ENCODE data around the gene C1orf115. TPM values are rescaled to one million over a fixed set of nuclear protein-coding genes. Genes with fewer than 3 reads are reported as not detected.

The C1orf115 gene
- polyA plus RNA-seq, 3 donors = 0.47 to 3.1 (median 1.9) TPM

GRCh38 chr1:220742520-220742919 lies 52.4 kb downstream of the C1orf115 start:
- Histone ChIP-seq H3K9me3 (replicated peaks in 1 of 2; ENCODE audit: control insufficient read depth in 1 of 2, insufficient read depth in 1 of 2, low read length in 2 of 2) (no peaks in the 10 kb centered on the region), H3K27me3 (ENCODE audit: control insufficient read depth in 2 of 2, insufficient read depth in 2 of 2, low read length in 2 of 2) (peaks cover 2 to 11% of the 10 kb centered on the region in 2 donors), H2AFZ (ENCODE audit: insufficient read depth, low read depth, low read length, poor library complexity, severe bottlenecking) (no peak overlapping the region), H3K9ac (ENCODE audit: insufficient read depth, low read length, poor library complexity, severe bottlenecking) (no peak overlapping the region), H3K4me3 (replicated peaks in 1 of 3; ENCODE audit: low read depth in 2 of 3, low read length in 3 of 3) (no peak overlapping the region), H3K4me2 (replicated peaks; ENCODE audit: extremely low read depth, low read length, poor library complexity, severe bottlenecking) (no peak overlapping the region), H3K36me3 (replicated peaks in 1 of 2; ENCODE audit: control insufficient read depth in 1 of 2, insufficient read depth in 2 of 2, low read length in 2 of 2) (no peaks in the 10 kb centered on the region), H3K27ac (ENCODE audit: low read depth in 1 of 2, low read length in 2 of 2) (no peak overlapping the region), H3K4me1 (ENCODE audit: control insufficient read depth in 1 of 2, insufficient read depth in 2 of 2, low read length in 2 of 2) (peaks cover under 1 to 2% of the 10 kb centered on the region in 2 donors), H4K20me1 (ENCODE audit: insufficient read depth, low read length) (no peaks in the 10 kb centered on the region), H3K79me2 (ENCODE audit: insufficient read depth, low read length) (no peaks in the 10 kb centered on the region)
- no peak overlapping the region for H3K27ac Mint-ChIP-seq
- intact Hi-C loops (cut with micrococcal nuclease) = no loop called here
- 100% methylated on average over 2 of the region's 3 CpGs for WGBS (ENCODE audit: insufficient coverage)
- H3K27me3 Mint-ChIP-seq (ENCODE audit: low read depth in 3 of 3) = peaks cover 24 to 37% (median 25%) of the 10 kb centered on the region in 3 donors
- H3K4me1 Mint-ChIP-seq = peaks cover 3% of the 10 kb centered on the region
- H3K9me3 Mint-ChIP-seq = no peaks in the 10 kb centered on the region
- H3K36me3 Mint-ChIP-seq = peaks cover 0 to 5% of the 10 kb centered on the region in 2 donors
- no peak for DNase-seq
- H3K4me3 Mint-ChIP-seq = no peak overlapping the region
- no peak for TF ChIP-seq CTCF (IDR thresholded peaks at IDR 0.05)

- Histone ChIP-seq H3K4me3 (replicated peaks in 1 of 3; ENCODE audit: low read depth in 2 of 3, low read length in 3 of 3) (no peak overlapping the region), H3K9me3 (replicated peaks in 1 of 2; ENCODE audit: control insufficient read depth in 1 of 2, insufficient read depth in 1 of 2, low read length in 2 of 2) (no peaks in the 10 kb centered on the region), H3K79me2 (ENCODE audit: insufficient read depth, low read length) (no peaks in the 10 kb centered on the region), H4K20me1 (ENCODE audit: insufficient read depth, low read length) (no peaks in the 10 kb centered on the region), H3K9ac (ENCODE audit: insufficient read depth, low read length, poor library complexity, severe bottlenecking) (no peak overlapping the region), H3K4me2 (replicated peaks; ENCODE audit: extremely low read depth, low read length, poor library complexity, severe bottlenecking) (no peak overlapping the region), H3K36me3 (replicated peaks in 1 of 2; ENCODE audit: control insufficient read depth in 1 of 2, insufficient read depth in 2 of 2, low read length in 2 of 2) (no peaks in the 10 kb centered on the region), H3K27me3 (ENCODE audit: control insufficient read depth in 2 of 2, insufficient read depth in 2 of 2, low read length in 2 of 2) (peaks cover 6 to 24% of the 10 kb centered on the region in 2 donors), H3K27ac (ENCODE audit: low read depth in 1 of 2, low read length in 2 of 2) (no peak overlapping the region), H2AFZ (ENCODE audit: insufficient read depth, low read depth, low read length, poor library complexity, severe bottlenecking) (no peak overlapping the region), H3K4me1 (ENCODE audit: control insufficient read depth in 1 of 2, insufficient read depth in 2 of 2, low read length in 2 of 2) (peaks cover 12 to 17% of the 10 kb centered on the region in 2 donors)
- Mint-ChIP-seq H3K4me1 (peaks cover 29% of the 10 kb centered on the region), H3K9me3 (peaks cover 0 to 3% (median 0%) of the 10 kb centered on the region in 7 donors), H3K36me3 (peaks cover 0 to 12% of the 10 kb centered on the region in 2 donors), H3K27me3 (ENCODE audit: low read depth in 3 of 3) (peaks cover 27 to 50% (median 29%) of the 10 kb centered on the region in 3 donors), H3K27ac (no peak overlapping the region), H3K4me3 (peak overlapping the region in 1 of 2 donors; percentile 49)
- no CpG with 5 or more reads among the region's 3 CpGs for WGBS (ENCODE audit: insufficient coverage)
- intact Hi-C loops (cut with micrococcal nuclease) = no loop called here
- no peak for TF ChIP-seq CTCF (IDR thresholded peaks at IDR 0.05)
- DNase-seq = no peak
Observed at GRCh38 chr1:220746851-220747250, 56.7 kb downstream of the C1orf115 start.

All from CD14-positive monocyte (primary cell).